ENCODE results near the gene DIAPH2.

Gene DIAPH2

DNA sequence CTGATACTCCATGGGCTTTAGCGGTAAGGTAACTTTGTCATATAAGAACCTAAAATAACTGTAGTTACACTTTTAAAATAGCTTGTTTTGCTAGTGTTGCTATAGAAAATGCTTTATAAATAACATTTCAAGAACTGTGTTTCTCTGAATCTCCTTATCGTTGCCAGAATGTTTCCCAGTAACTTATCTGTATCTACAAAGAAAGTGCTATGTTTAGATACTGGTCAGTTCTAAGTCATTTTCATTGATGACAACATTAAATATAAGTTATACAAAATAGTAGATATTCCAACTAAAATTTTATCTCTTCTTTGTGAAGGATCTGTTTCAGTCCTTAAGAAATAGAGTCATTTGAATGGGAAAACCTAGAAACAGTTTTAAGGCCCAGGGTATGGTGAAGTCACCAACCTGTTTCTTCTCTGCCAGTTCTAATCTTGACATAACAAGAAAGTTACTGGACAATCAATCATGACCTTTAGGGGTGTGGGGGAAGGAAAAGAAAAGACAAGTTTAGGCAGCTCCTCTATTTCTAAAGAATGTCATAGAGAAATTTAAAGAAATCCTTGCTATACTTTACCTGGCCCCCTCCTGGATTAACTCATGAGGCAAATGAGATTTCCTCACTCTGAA is 625.0 kb downstream of the DIAPH2 start:
- DNase-seq (ENCODE audit: low read depth) = no peak

DNA sequence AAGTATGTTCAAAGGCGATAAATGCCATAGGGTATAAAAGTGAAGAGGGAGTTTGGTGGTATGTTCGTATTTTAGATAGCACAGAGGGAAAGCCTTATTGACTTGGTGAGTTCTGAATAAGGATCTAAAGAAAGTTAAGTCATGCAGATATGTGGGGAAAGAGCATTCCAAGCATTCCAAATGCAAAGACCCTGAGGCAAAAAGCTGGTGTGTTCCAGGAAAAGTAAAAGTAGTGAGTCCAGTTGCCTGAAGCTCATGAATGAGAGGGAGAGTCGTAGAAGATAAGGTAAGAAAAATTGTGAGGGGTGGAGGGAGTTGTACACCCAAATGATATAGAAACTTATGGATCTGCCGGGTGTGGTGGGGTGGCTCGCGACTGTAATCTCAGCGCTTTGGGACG is 625.7 kb downstream of the DIAPH2 start:
- DNase-seq (ENCODE audit: low read depth) = no peak

DNA sequence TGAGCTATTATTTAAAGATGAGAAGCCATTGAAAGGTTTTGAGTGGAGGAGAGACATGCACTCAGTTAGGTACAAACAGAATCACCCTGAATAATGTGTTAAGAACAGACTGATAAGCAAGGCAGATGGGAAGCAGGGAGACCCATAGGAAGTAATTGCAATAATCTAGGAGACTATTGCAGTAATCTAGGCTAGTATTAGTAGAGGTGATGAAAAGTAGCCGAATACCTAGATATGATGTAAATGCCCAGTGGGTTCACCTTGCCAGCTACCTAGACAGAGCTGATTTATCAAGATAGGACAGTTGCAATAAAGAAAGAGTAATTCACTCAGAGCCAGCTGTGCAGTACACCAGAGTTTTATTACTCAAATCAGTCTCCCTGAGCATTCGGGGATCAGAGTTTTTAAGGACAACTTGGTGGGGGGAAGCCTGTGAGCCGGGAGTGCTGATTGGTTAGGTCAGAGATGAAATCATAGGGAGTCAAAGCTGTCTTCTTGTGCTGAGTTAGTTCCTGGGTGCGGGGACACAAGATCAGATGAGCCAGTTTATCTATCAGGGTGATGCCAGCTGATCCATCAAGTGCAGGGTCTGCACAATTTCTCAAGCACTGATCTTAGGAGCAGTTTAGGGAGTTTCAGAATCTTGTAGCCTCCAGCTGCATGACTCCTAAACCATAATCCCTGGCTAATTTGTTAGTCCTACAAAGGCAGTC is 626.6 kb downstream of the DIAPH2 start:
- no peak for DNase-seq (ENCODE audit: low read depth)

DNA sequence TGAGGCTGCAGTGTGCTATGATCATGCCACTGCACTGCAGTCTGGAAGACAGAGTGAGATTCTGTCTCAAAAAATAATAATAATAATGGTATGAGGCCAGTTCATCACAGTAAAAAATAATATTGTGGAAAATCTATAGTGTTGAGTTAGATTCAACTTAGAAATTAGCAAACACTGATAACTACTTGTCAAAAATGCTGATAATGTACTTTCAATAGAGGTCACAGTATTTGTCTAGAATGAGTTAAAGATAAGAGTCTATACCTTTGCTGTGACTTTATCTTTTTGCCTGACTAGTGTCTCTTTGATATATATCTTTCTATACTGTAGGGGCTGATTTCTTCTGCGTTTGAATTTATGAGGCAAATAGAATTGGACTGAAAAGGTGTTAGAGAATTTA is 629.7 kb downstream of the DIAPH2 start:
- no peak for DNase-seq (ENCODE audit: low read depth)

DNA sequence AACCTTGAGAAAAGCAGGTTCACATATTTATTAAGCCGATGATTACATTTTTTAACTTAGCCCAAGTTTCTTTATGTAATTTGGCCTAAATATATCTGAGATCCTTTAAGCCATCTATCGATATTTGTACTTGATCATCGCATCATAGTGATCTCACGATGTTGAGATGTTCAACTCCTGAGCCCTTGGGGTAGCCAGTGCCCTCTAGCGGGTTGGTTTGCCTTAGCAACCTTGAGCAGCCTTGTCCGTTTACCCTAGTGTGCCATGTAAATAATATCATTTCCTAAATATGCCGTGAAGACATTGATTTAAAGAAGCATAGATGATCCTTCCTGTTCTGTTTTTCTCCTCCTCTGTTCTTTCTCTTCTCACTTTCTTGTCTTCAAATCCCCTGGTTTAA is 631.3 kb downstream of the DIAPH2 start:
- DNase-seq (ENCODE audit: low read depth) = no peak

DNA sequence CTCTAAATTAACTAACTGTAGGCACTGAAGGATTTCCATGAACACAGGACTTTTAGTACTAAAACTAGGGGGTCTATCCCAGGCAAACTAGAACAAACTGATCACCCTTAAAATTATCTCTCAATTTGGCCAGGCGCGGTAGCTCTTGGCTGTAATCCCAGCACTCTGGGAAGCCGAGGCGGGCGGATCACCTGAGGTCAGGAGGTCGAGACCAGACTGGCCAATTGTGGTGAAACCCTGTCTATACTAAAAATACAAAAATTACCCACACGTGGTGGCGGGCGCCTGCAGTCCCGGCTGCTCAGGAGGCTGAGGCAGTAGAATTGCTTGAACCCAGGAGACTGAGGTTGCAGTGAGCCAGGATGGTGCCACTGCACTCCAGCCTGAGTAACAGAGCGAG is 635.7 kb downstream of the DIAPH2 start:
- DNase-seq (ENCODE audit: low read depth) = no peak

DNA sequence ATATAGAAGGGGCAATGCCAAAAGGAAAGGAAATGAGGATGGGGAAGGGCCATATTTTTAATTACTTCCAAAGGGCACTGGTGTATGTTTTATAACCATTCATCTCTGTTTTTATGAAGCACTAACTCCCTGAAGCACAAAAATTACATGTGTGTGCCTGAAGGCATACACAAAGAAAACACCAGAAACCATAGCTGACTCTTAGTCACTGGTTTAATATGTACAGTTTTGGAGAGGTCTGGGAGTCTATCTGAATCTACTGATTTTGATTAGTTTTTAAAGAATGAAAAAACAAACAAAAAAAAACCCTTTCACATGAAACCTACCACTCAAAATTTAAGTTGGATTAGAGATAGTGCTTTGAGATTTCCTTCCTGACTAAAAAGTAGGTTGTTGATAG is 637.8 kb downstream of the DIAPH2 start:
- DNase-seq (ENCODE audit: low read depth) = no peak

DNA sequence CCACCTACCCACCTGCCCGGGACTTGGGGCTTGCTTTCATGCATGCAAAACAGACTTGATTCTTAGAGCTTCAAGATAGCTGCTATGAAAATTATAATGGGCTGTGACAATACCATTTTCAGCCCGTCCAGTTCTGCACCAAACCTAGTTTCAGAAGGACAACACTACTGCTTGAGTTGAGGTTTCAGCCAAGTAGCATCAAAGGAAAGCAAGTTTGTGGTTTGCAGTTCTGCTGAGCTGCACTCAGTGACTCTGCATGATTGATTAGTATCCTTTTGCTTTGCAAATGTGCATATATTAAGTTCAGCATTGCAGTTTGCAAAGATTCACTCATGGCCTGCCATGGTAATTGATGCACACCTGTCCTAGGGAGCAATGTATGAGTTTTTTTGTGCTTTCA is 641.8 kb downstream of the DIAPH2 start:
- no peak for DNase-seq (ENCODE audit: low read depth)

DNA sequence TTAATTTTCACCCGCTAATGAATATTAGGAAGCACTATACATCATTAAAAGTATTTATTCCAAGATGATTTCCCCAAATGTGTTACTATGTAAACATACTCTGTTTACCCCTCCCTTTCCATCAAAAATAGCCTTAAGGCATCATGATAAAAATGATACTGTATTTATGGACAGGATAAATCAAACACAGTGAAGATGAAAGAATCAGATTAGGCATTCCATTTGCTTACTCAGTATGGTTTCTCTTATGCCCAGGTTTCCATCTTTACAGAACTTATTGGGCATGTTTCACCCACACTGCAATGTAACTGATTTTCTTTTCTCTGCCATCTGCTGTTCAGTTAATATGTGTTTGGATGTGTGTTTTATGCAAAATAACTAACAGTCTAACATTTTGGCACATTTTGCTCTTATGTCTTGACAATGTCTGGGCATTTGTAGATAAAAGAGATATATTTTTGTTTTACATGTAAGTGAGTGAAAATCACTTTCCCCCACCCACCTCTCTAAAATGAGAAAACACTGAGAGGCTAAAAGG is 644.3 kb downstream of the DIAPH2 start:
- no peak for DNase-seq (ENCODE audit: low read depth)

DNA sequence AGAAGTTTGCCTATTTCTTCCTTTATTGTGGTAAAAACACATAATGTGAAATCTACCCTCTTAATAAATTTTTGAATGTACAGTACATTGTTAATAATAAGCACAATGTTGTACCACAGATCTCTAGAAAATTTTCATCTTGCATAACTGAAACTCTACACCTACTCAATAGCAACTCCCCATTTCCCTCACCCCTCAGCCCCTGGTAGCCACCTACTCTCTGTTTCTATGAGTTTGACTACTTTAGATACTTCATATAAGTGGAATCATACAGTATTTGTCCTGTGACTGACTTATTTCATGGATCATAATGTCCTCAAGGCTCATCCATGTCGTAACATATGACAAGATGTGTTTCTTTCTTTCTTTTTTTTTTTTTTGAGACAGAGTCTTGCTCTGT is 645.5 kb downstream of the DIAPH2 start:
- no peak for DNase-seq (ENCODE audit: low read depth)

DNA sequence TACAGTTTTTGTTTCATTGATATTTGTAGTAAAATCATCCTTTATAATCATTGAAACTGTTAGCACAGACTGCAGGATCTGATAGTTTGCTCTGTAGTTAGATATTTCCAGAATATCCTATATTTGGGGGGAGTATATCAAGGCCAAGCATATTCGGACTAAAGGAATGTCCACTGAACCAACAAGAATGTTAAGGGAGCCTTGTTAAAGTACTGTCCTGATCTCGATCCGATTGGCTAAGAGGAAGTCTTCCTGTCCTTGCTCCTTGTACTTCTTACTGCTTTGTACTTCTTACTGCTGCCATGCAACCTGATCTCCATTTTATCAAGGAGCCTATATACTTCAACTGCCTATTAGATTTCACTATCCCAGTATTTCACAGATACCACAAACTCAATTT is 648.3 kb downstream of the DIAPH2 start:
- no peak for DNase-seq (ENCODE audit: low read depth)

DNA sequence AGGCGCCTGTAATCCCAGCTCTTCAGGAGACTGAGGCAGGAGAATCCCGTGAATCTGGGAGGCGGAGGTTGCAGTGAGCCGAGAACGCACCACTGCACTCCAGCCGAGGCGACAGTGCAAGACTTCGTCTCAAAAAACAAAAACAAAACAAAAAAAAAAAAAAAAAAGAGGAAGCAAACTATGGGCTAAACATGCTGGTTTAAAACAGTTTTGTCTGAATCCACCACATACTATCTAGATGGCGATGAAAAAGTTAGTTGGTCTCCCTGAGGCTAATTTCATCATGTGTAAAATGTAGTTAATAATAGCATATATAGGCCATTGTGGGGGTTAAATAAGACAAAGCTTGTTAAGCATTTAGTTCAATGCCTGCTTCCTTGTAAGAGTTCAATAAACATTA is 650.2 kb downstream of the DIAPH2 start:
- no peak for DNase-seq (ENCODE audit: low read depth)

DNA sequence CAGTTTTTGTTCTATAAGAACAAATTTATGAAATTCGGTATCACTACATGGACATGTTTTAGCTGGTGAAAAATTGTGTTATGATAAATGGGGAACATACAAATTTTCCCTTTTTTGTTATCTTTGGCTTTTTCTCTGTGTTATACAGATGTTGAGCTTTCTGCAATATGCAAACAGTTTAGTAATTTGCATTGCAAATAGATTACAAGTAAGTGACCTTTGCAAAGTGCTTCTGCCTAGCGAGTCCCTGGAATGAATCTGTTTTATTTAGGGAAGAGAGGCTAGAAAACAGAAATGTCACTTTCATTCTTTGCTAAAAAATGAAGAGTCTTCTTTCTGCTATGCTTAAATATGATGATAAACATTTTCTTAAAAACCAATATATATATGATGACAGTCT is 660.1 kb downstream of the DIAPH2 start:
- no peak for DNase-seq (ENCODE audit: low read depth)

DNA sequence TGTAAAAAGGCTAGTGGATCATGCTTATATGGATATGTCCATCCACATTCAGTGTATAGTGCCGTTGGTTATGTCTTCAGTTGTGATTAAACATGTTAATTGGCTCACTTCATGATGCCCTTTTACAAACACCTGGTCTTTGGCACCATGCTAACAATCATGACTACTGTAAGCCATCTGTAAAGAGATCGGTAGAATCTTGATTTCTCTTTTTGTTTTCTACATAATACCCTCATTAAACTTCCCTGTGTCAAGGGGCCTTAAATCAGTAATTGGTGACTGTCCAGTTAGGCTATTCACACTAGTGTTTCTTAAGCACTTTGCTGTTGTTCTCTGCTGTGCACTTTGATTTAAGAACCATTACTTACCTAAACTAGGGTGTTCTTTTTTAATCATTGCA is 674.3 kb downstream of the DIAPH2 start:
- DNase-seq (ENCODE audit: low read depth) = no peak

DNA sequence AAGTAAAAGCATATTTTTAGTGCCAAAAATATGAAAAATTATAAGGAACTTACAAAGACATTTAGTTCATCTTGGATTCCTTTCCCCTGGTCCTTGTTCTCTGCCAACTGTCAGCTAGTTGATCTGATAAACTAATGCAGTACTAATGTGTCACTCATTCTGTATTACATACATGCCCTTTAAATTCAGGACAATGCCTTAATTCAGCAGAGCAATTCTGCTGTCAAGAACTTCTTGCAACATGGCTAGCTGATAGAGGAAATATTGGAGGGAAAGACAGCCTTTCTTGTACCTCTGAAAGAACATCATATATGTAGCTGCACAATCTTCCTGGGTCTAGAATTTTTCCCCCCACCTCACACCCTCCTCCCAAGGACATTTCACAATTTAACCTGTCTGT is 679.2 kb downstream of the DIAPH2 start:
- DNase-seq (ENCODE audit: low read depth) = no peak

DNA sequence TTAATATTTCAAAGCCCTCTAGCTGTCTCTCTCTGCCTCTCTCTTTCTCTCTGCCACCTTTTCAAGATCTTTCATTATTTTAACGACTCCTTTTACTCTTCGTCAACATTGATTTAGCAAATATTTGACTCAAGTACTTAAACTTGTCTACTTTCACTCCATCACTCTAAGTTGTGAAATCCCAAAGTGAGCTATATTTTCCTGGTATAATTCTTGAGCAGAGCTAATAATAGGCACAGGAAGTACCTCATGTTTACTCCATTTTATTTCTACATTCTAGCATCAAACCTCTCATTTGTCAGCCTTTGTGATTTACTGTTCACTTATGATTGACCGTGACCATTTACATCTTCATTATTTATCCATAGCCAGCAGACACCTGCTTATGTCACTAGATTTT is 681.6 kb downstream of the DIAPH2 start:
- no peak for DNase-seq (ENCODE audit: low read depth)

DNA sequence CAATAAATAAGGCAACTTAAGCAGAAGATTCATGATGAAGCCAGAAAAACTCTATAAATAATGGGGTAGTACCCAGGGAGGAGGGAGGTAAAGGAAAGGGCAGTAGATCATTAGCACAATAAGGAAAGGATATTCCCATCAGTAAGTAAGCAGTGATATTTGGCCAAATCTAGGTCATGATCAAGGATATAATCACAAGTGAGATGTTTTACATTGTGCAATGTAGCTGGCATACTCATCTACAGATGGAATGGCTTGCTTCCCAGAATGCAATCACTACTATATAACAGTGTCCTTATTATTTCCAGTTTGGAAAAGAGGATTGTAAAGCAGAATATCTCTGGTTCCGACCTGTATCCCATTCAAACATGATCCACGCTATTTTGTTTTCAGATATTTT is 682.5 kb downstream of the DIAPH2 start:
- no peak for DNase-seq (ENCODE audit: low read depth)

DNA sequence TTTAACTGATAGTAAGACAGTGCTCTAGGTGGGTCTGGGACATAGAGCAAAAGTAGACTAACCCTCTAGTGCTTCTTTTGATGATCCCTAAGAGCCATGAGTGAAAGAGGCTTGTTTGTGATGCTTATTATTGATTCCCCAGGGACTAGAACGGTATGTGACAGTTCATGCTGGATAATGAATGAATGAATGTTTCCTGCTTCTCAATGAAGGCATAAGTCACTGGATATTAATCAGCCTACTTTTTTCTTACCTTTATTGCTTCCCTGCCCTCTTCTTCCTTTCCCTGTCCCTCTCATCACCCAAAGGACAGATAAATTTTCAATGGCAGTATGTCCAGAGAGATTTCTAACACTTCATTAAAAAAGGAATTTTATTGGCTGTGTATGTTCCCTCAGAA is 685.3 kb downstream of the DIAPH2 start:
- DNase-seq (ENCODE audit: low read depth) = no peak

DNA sequence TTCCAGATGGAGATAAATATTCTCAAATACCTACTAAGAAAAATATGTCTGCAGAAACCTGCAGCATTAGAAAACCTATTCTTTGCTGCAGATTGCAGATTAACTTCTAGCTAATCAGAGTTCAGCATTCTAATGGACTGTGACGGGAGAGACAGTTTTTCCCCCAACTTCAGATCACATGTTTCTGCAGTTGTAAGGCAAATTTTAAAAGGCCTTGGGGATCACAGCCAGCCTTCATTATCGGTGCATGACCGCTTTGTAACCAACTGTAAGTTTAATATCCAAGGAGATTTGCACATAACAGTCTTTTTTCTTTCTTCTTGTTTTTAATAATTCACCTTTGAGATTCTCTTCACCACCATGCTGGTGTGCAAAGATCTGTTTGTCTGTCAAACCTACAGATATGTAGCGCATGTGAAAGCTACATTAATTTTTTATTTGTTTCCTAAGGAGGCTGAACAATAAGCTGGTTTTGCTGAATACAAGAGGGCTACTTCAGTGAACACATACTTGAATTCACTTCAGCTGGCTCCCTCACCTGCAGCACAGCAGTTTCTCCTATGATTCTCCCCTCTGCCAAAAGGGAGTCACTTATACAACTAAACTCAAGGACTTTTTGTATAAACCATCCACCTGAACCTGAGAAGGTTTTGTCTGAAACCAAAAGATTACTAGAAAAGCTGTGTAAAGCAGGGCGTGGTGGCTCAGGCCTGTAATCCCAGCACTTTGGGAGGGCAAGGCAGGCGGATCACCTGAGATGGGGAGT is 687.5 kb downstream of the DIAPH2 start:
- DNase-seq (ENCODE audit: low read depth) = no peak

DNA sequence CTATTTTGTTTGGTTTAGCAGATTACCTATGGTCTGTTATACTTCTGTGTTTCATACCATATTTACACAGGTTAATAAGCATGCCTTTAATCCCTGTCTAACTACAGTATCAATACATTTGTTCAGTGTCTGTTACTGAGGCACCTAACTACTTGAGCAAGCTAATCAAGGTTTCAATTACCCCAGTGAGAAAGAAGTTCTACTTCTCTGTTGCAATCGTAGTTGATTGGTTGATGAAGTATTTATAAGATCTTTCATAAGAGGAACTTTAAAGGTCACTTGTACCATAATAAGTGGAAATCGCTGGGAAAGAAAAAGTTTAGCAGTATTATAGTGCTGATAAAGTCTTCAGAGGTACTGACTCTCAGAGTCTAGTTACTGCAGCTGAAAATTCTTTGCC is 689.6 kb downstream of the DIAPH2 start:
- DNase-seq (ENCODE audit: low read depth) = no peak

DNA sequence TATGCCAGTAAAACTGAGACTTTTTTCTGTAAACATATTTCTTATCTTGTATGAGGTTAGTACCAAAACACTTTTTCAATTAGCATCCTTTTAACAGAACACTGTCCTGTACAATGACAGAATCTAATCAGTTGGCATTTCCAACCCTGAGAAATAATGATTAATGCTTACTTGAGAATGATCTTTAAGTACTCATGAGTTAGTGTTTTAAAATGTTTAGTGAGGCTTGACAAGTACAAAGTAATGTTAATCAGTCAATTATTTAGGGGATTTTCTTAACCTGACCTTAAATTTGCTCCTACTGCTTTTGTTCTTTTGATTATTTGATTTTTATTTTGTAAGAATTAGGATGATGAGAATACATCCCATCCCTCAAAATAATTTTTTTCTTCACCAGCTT is 695.6 kb downstream of the DIAPH2 start:
- no peak for DNase-seq (ENCODE audit: low read depth)

DNA sequence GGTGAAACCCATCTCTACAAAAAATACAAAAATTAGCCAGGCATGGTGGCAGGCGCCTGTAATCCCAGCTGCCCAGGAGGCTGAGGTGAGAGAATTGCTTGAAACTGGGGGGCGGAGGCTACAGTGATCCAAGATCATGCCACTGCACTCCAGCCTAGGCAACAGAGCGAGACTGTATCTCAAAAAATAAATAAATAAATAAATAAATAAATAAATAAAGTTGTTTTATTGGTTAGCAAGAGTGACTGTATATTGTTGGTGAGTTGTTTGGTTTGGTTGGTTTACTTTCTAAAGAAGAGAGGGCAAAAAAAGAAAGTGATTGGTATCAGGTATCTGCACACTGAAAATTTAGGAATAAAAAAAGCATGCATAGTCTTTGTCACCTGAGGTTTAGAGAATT is 700.0 kb downstream of the DIAPH2 start:
- DNase-seq (ENCODE audit: low read depth) = no peak

DNA sequence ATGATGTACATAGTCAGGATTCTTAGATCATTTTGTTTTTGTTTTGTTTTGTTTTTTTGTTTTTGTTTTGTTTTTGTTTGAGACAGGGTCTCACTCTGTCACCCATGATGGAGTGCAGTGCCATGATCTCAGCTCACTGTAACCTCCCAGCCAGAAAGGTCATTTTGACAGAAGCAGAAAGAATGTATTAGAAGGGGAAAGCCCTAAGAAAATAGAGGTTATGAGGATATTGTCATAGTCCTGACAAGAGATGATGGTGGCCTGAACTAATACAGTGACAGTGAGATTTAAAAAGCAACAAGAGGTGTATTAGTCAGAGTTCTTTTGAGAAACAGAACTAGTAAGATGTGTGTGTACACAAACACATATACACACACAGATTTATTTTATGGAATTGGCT is 702.4 kb downstream of the DIAPH2 start:
- no peak for DNase-seq (ENCODE audit: low read depth)
